Activated B cell treated with CpG ODN at 0.5 μM for 24 hours (primary cell): Measurements from ENCODE around the gene ADD2. TPM values are rescaled to one million over a fixed set of nuclear protein-coding genes. Genes with fewer than 3 reads are reported as not detected.

Experiments
- ATAC-seq: fragments of 200-7000 bp; cut with Tn5 transposase; one replicate; pipeline ENCODE4 v1.10.0; 2021; ENCODE audit warnings: low read depth, mild to moderate bottlenecking, moderate library complexity
- CTCF ChIA-PET: fragments of 350-600 bp; sonication (Branson Sonifier 250); formaldehyde crosslinking; loops from one replicate; lab custom pipeline; 2021; ENCODE audit warnings: antibody characterized with exemption; lab: Charles Lee
- POLR2A ChIA-PET: fragments of 350-600 bp; sonication (Branson Sonifier 250); formaldehyde crosslinking; loops from one replicate; lab custom pipeline; 2021; ENCODE audit warnings: antibody characterized with exemption; lab: Charles Lee
- DNase-seq: peaks from one replicate; pipeline ENCODE4 v3.0.0; 2022
- H3K27ac Mint-ChIP-seq: one replicate; pipeline ENCODE4 v1.8.0; 2020; ENCODE audit warnings: mixed read lengths
- H3K27me3 Mint-ChIP-seq: one replicate; pipeline ENCODE4 v1.8.0; 2021; ENCODE audit warnings: mixed read lengths
- H3K36me3 Mint-ChIP-seq: one replicate; pipeline ENCODE4 v1.8.0; 2021; ENCODE audit warnings: low read depth, mixed read lengths
- H3K4me1 Mint-ChIP-seq: one replicate; pipeline ENCODE4 v1.8.0; 2021; ENCODE audit warnings: mixed read lengths
- H3K4me3 Mint-ChIP-seq: one replicate; pipeline ENCODE4 v1.8.0; 2020; ENCODE audit warnings: mild to moderate bottlenecking, mixed read lengths
- H3K9me3 Mint-ChIP-seq: one replicate; pipeline ENCODE4 v1.8.0; 2020; ENCODE audit warnings: mixed read lengths
- CTCF ChIP-seq: fragments of 200-600 bp; IDR thresholded peaks from one replicate; pipeline ENCODE4 v1.8.0; 2022; ENCODE audit warnings: antibody characterized with exemption, mild to moderate bottlenecking
- intact Hi-C: fragments of 100-400 bp; cut with micrococcal nuclease; formaldehyde crosslinking; loops from one replicate; pipeline ENCODE4 v1.15.1; 2024
- total RNA-seq: library from RNA; stranded (reverse); gene quantifications from 2 replicates; pipeline ENCODE4 v1.2.3, GENCODE V29; 2022

ADD2 gene
- total RNA-seq, 1 donor from 2014 or later = 12.5 TPM

GRCh38 chr2:70715071-70715985, 52.7 kb downstream of the ADD2 start:
- no peak for ATAC-seq
- POLR2A ChIA-PET = no interaction called here
- Mint-ChIP-seq H3K27me3 (no peaks in the 10 kb centered on the region), H3K36me3 (peaks cover 16% of the 10 kb centered on the region), H3K27ac (no peak overlapping the region), H3K4me3 (no peak overlapping the region), H3K4me1 (no peaks in the 10 kb centered on the region), H3K9me3 (no peaks in the 10 kb centered on the region)
- intact Hi-C loops = no loop called here
- TF ChIP-seq CTCF = no peak
- no peak for DNase-seq
- CTCF ChIA-PET = no interaction called here

GRCh38 chr2:70714141-70714905, 53.7 kb downstream of the ADD2 start:
- no peak for DNase-seq
- TF ChIP-seq CTCF = no peak
- no peaks in the 10 kb centered on the region for H3K9me3 Mint-ChIP-seq
- H3K27me3 Mint-ChIP-seq = no peaks in the 10 kb centered on the region
- no peak for ATAC-seq
- intact Hi-C loops = no loop called here
- H3K4me3 Mint-ChIP-seq = no peak overlapping the region
- POLR2A ChIA-PET = no interaction called here
- H3K4me1 Mint-ChIP-seq = no peaks in the 10 kb centered on the region
- H3K27ac Mint-ChIP-seq = no peak overlapping the region
- CTCF ChIA-PET = no interaction called here
- peaks cover 22% of the 10 kb centered on the region for H3K36me3 Mint-ChIP-seq

- CTCF ChIA-PET = no interaction called here
Observed at GRCh38 chr2:70712916-70713315, 55.1 kb downstream of the ADD2 start.

GRCh38 chr2:70711191-70711590, 56.8 kb downstream of the ADD2 start:
- ATAC-seq (no peak), DNase-seq (no peak)
- Mint-ChIP-seq H3K36me3 (peaks cover 36% of the 10 kb centered on the region), H3K27ac (no peak overlapping the region), H3K9me3 (no peaks in the 10 kb centered on the region), H3K4me3 (no peak overlapping the region), H3K27me3 (no peaks in the 10 kb centered on the region), H3K4me1 (no peaks in the 10 kb centered on the region)
- no peak for TF ChIP-seq CTCF
- POLR2A ChIA-PET = no interaction called here
- intact Hi-C loops = no loop called here
- CTCF ChIA-PET = interaction anchor here (1.1 kb wide), 1 partner anchor 74 kb away, joined by 3 read pairs; no protein-coding TSS in a partner anchor

More at GRCh38 chr2:70712916-70713315, 55.1 kb downstream of the ADD2 start:
- no peak overlapping the region for H3K4me3 Mint-ChIP-seq
- H3K9me3 Mint-ChIP-seq = no peaks in the 10 kb centered on the region
- no peak for TF ChIP-seq CTCF
- POLR2A ChIA-PET = no interaction called here
- no peak for DNase-seq
- peaks cover 23% of the 10 kb centered on the region for H3K36me3 Mint-ChIP-seq
- no peaks in the 10 kb centered on the region for H3K4me1 Mint-ChIP-seq
- no peaks in the 10 kb centered on the region for H3K27me3 Mint-ChIP-seq
- intact Hi-C loops = no loop called here
- no peak overlapping the region for H3K27ac Mint-ChIP-seq
- no peak for ATAC-seq
